ENCODE results near the gene FAM76B.

GRCh38 chr11:95767498-95767897, 22.1 kb downstream of the FAM76B start:
- TF ChIP-seq EZH2 (optimal IDR thresholded peaks at IDR 0.05; ENCODE audit: low read depth, low read length) (no peak), CTCF (IDR thresholded peaks at IDR 0.05; ENCODE audit: low read length) (no peak), EZH2phosphoT487 (IDR thresholded peaks at IDR 0.05; ENCODE audit: low read length) (no peak)

Data from MM.1S (cell line).